Neural progenitor cell (in vitro differentiated cells): ENCODE data around the gene GAB4.

ENCODE experiments used
- CTCF ChIP-seq: fragments of 200-600 bp; sonication (generic); IDR thresholded peaks from 2 replicates; pipeline ENCODE4 v1.5.1; 2017; ENCODE audit warnings: antibody characterized with exemption, mild to moderate bottlenecking
- EZH2 ChIP-seq: fragments of 200-600 bp; sonication (generic); IDR thresholded peaks from 2 replicates; pipeline ENCODE4 v1.6.1; 2017; ENCODE audit warnings: antibody characterized with exemption, mild to moderate bottlenecking, moderate library complexity
- EZH2phosphoT487 ChIP-seq: fragments of 200-600 bp; sonication (generic); IDR thresholded peaks from 2 replicates; pipeline ENCODE4 v1.6.1; 2017; ENCODE audit warnings: antibody characterized with exemption

GRCh38 chr22:16935209-16935608, 72.8 kb downstream of the GAB4 start:
- TF ChIP-seq EZH2 (no peak), CTCF (no peak), EZH2phosphoT487 (no peak)
